Peyer's patch (tissue), 4 donors: ENCODE results near the gene OXNAD1.

Experiments used
- POLR2A ChIP-seq, 2 donors: fragments of 450-650 bp; IDR thresholded peaks; one replicate each; pipeline ENCODE4 v1.5.1; 2017; ENCODE audit warnings: antibody characterized with exemption in 2 of 2, mild to moderate bottlenecking in 2 of 2, moderate library complexity in 2 of 2
- TF ChIP-seq, protein P1 (sequence below), 6 experiments: fragments of 450-650 bp in 4 of 6; fragments of 200-600 bp in 2 of 6; sonication (generic) in 1 of 6; IDR thresholded peaks; one replicate each; pipeline ENCODE4 v1.5.1; 2017 to 2019; ENCODE audit warnings: antibody characterized with exemption in 6 of 6, mild to moderate bottlenecking in 3 of 6, moderate library complexity in 1 of 6

GRCh38 chr3:16258866-16259265 is 6.1 kb upstream of the OXNAD1 start:
- no peak for TF ChIP-seq POLR2A (IDR thresholded peaks at IDR 0.05)
- TF ChIP-seq, protein P1, sequence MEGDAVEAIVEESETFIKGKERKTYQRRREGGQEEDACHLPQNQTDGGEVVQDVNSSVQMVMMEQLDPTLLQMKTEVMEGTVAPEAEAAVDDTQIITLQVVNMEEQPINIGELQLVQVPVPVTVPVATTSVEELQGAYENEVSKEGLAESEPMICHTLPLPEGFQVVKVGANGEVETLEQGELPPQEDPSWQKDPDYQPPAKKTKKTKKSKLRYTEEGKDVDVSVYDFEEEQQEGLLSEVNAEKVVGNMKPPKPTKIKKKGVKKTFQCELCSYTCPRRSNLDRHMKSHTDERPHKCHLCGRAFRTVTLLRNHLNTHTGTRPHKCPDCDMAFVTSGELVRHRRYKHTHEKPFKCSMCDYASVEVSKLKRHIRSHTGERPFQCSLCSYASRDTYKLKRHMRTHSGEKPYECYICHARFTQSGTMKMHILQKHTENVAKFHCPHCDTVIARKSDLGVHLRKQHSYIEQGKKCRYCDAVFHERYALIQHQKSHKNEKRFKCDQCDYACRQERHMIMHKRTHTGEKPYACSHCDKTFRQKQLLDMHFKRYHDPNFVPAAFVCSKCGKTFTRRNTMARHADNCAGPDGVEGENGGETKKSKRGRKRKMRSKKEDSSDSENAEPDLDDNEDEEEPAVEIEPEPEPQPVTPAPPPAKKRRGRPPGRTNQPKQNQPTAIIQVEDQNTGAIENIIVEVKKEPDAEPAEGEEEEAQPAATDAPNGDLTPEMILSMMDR (IDR thresholded peaks at IDR 0.05), result no peak
